Common myeloid progenitor, CD34-positive (primary cell): ENCODE results near the gene ST3GAL5.

Experiments
- CTCF ChIA-PET: fragments of 350-600 bp; sonication (Branson Sonifier 250); formaldehyde crosslinking; loops from one replicate; lab custom pipeline; 2021; ENCODE audit warnings: antibody characterized with exemption; lab: Charles Lee
- POLR2A ChIA-PET: fragments of 350-600 bp; sonication (Branson Sonifier 250); formaldehyde crosslinking; loops from one replicate; lab custom pipeline; 2021; ENCODE audit warnings: antibody characterized with exemption; lab: Charles Lee
- DNase-seq, 3 donors: peaks; one replicate each; pipeline versions ENCODE4 v3.0.0 to v3.0.0-alpha.2; 2013
- H3K27ac ChIP-seq, 2 experiments: 1 replicate in 1 of 2; 2 replicates in 1 of 2; pipeline ENCODE4 v1.7.0; 2013; ENCODE audit warnings: inconsistent platforms in 2 of 2, low read length in 2 of 2, mild to moderate bottlenecking in 2 of 2, low read depth in 1 of 2, moderate library complexity in 1 of 2; ENCODE audit not compliant: severe bottlenecking in 2 of 2, insufficient read depth in 1 of 2, poor library complexity in 1 of 2
- H3K27me3 ChIP-seq, 5 experiments: replicated peaks in 2 of 5; 1 replicate in 3 of 5; 2 replicates in 2 of 5; pipeline versions ENCODE4 v1.6.1 to v1.7.0; 2013; ENCODE audit warnings: low read length in 4 of 5, mild to moderate bottlenecking in 2 of 5, moderate library complexity in 2 of 5, inconsistent platforms in 1 of 5; ENCODE audit not compliant: insufficient read depth in 5 of 5, control insufficient read depth in 4 of 5
- H3K36me3 ChIP-seq, 4 experiments: 1 replicate in 2 of 4; 2 replicates in 2 of 4; pipeline versions ENCODE4 v1.6.1 to v1.7.0; 2013; ENCODE audit warnings: low read length in 3 of 4, control low read depth in 1 of 4, mild to moderate bottlenecking in 1 of 4; ENCODE audit not compliant: control insufficient read depth in 4 of 4, insufficient read depth in 4 of 4
- H3K4me1 ChIP-seq, 4 experiments: 1 replicate in 3 of 4; 2 replicates in 1 of 4; pipeline versions ENCODE4 v1.6.1 to v1.7.1; 2013; ENCODE audit warnings: low read length in 3 of 4, mild to moderate bottlenecking in 3 of 4, control low read depth in 1 of 4, inconsistent platforms in 1 of 4, moderate library complexity in 1 of 4; ENCODE audit not compliant: control insufficient read depth in 4 of 4, insufficient read depth in 4 of 4; ENCODE audit errors: control extremely low read depth in 1 of 4
- H3K4me3 ChIP-seq, 7 experiments: 1 replicate in 4 of 7; 2 replicates in 3 of 7; pipeline versions ENCODE4 v1.5.1 to v1.7.0; 2013; ENCODE audit warnings: mild to moderate bottlenecking in 7 of 7, low read length in 6 of 7, moderate library complexity in 6 of 7, inconsistent platforms in 2 of 7, low read depth in 2 of 7, control low read depth in 1 of 7; ENCODE audit not compliant: insufficient read depth in 4 of 7, control insufficient read depth in 1 of 7; ENCODE audit errors: extremely low read depth in 1 of 7
- H3K9me3 ChIP-seq, 5 experiments: 1 replicate in 4 of 5; 2 replicates in 1 of 5; pipeline versions ENCODE4 v1.6.1 to v1.7.1; 2013; ENCODE audit warnings: low read length in 4 of 5, mild to moderate bottlenecking in 2 of 5, inconsistent platforms in 1 of 5, low read depth in 1 of 5, moderate library complexity in 1 of 5; ENCODE audit not compliant: control insufficient read depth in 4 of 5, insufficient read depth in 2 of 5; ENCODE audit errors: control extremely low read depth in 1 of 5
- WGBS: methylation state at CpG from one replicate; pipeline ENCODE4 v1.1.5; 2013; ENCODE audit not compliant: insufficient coverage; 5-methylcytosine and 5-hydroxymethylcytosine counted together

ST3GAL5 gene

DNA sequence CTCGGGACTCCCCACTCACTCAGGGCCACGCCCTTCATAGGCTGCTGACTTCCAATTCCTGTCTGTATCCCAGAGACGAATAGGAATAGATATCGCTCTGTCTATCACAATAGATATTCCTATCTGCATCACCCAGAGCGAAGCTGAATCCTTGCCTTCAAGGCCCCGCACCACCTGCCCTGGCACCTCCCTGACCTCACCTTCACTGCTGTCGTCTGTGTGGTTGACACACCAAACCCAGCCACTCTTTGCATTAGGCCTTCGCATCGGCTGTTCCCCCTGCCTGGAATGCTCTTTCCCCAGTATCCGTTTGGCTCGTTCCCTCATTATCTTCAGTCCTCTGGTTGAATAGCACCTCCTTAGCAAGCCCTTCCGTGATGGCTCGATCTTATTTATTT is 91.5 kb downstream of the ST3GAL5 start:
- ChIA-PET POLR2A (no interaction called here), CTCF (interaction anchor here (1.0 to 1.8 kb wide), 5 partner anchors 31 to 72 kb away, joined by 3 to 5 read pairs (median 4); no protein-coding TSS in a partner anchor)
- Histone ChIP-seq H3K27ac (no peak overlapping the region), H3K4me3 (no peak overlapping the region), H3K36me3 (no peaks in the 10 kb centered on the region), H3K27me3 (no peaks in the 10 kb centered on the region), H3K4me1 (no peaks in the 10 kb centered on the region), H3K9me3 (peaks cover 0 to 6% (median 2%) of the 10 kb centered on the region in 5 experiments)
- WGBS = 97% methylated on average over 10 of the region's 13 CpGs
- no peak for DNase-seq

DNA sequence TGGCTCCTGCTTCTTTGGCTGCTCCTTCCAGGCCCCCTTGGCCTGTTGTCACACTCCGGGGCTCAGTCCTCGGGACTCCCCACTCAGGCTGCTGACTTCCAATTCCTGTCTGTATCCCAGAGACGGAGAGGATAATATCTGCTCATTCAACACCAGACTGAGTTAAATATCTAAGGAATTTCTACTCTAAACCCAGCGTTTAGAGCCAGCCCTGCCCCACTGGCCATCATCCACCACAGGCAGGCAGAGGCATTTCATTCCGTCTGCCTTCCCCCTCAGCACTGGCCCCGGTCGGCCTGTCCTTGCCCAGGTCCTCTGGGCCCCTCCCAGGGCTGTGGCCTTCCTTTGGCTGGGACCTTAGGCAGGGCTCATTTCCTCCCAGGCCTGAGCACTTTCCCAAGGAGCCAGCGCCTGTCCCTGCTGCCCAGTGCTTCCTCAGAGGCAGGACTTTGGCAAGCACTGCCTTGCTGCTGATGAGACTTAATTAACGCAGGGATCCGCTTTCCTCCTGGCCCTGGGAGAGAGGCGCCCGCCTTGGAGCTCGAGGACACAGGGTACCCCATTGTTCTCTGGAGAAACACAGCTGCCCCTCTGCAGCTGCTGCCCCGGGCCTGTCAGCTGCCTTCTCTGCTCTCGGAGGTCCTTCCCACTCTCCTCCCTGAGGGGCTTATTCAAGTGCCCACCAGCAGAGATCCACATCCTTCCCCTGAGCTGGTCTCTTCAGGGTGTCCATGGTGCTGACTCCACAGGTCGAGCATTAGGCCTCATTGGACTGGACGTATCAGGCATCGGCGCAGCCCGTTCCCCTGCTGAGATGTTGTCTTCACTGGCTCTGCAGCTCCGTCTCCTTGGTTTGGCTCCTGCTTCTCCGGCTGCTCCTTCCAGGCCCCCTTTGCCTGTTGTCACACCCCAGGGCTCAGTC is 92.2 kb downstream of the ST3GAL5 start:
- CTCF ChIA-PET = interaction anchor here (1.0 to 1.8 kb wide), 3 partner anchors 30 to 71 kb away, joined by 3 to 5 read pairs (median 4); no protein-coding TSS in a partner anchor
- WGBS = 94% methylated on average over 18 of the region's 22 CpGs
- no peaks in the 10 kb centered on the region for H3K36me3 ChIP-seq
- no peak overlapping the region for H3K27ac ChIP-seq
- peaks cover 0 to 6% (median 2%) of the 10 kb centered on the region in 5 experiments for H3K9me3 ChIP-seq
- no peak overlapping the region for H3K4me3 ChIP-seq
- H3K4me1 ChIP-seq = no peaks in the 10 kb centered on the region
- peaks cover 0 to 2% (median 0%) of the 10 kb centered on the region in 5 experiments for H3K27me3 ChIP-seq
- POLR2A ChIA-PET = no interaction called here
- no peak for DNase-seq

DNA sequence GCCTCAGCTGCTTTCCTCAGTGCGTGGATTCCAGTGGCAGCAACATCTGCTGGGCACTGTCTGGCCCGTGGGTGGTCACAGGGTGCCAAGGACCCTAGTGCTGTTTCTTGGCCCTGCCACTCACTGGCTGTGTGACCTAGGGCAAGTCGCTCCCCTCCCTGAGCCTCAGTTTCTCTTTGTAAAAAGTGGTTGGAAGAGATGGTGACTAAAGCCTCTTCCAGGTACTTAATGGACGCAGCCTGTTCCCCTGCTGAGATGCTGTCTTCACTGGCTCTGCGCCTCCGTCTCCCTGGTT is 92.8 kb downstream of the ST3GAL5 start:
- ChIA-PET CTCF (interaction anchor here (0.9 to 2.2 kb wide), 6 partner anchors 11 to 156 kb away, joined by 3 to 8 read pairs (median 6); partner anchors contain the start of gene ATOH8), POLR2A (no interaction called here)
- Histone ChIP-seq H3K27ac (no peak overlapping the region), H3K4me1 (peaks cover 0 to 3% (median 0%) of the 10 kb centered on the region in 4 experiments), H3K4me3 (no peak overlapping the region), H3K36me3 (no peaks in the 10 kb centered on the region), H3K9me3 (peaks cover 0 to 3% (median under 1%) of the 10 kb centered on the region in 5 experiments), H3K27me3 (peaks cover 0 to 2% (median 0%) of the 10 kb centered on the region in 5 experiments)
- DNase-seq = no peak
- 95% methylated on average over 6 of the region's 6 CpGs for WGBS

DNA sequence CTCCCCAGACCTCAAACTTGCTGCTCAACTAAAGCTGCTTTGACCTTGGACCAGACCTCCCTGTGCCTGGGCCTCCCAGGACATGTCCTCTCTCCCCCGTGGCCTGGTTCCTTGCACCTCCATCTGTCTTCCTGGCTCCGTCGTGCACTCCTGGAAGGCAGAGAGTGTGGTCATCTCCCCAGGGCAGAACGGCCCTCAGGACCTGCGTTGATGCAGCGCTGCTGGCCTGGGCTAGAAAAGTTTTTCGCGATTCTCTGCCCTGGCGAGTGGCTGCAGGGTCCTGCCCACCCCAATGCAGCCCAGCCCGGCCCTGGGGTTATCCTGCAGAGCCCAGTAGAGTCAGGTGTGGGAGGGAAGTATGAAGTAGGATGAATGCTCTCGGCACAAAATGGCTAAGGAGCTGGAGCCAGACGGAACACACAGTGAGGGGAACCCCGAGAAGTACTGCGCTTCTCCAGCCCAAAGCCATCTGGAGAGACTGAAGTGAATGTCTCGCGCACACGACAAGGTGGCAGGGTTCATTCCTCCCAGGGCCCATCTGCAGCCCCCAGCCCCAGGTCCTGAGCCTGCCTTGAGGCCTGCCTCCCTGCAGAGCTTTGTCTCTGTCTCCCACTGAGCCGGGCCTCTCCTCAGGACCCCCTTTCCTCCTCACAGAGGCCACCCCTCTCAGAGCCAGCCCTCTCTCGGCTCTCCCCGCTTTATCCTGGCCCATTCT is 93.3 kb downstream of the ST3GAL5 start:
- Histone ChIP-seq H3K27ac (no peak overlapping the region), H3K9me3 (no peaks in the 10 kb centered on the region), H3K4me1 (peaks cover 0 to 8% (median 4%) of the 10 kb centered on the region in 4 experiments), H3K27me3 (peaks cover 0 to 2% (median 0%) of the 10 kb centered on the region in 5 experiments), H3K4me3 (no peak overlapping the region), H3K36me3 (no peaks in the 10 kb centered on the region)
- ChIA-PET POLR2A (no interaction called here), CTCF (interaction anchor here (0.7 to 2.2 kb wide), 11 partner anchors 9 to 156 kb away, joined by 3 to 8 read pairs (median 4); partner anchors contain the start of gene ATOH8)
- DNase-seq = no peak
- whole genome bisulfite sequencing = 96% methylated on average over 20 of the region's 20 CpGs

DNA sequence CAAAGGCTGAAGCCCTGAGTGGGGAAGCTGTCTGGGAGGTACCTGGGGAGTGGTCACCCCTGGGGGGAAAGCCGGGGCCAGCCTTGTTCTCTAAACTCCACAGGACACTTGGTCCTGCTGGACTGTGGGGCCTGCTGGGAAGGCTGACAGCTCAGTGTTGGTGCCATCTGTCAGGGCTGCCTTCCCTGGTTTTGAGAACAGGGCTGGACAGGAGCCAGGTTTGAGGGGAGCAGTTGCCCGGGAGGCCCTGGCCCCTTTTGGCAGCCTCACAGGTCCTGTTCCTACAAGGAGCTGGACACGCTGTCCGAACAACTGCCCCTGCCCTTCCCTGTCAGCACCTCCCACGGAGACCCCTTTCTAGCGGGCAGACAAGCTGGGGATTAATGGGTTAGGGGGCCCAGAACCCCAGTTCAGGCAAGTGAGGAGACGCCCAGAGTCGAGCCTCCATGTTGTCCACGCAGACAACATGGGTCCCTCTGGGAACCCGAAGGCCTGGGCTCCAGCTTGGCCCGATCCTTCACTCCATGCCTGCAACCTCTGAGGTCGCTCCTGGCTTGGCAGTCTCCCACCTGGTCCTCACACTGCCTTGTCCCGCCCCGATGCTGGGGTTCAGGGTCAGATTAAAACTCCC is 94.2 kb downstream of the ST3GAL5 start:
- H3K27me3 ChIP-seq = peaks cover 0 to 2% (median 0%) of the 10 kb centered on the region in 5 experiments
- no peaks in the 10 kb centered on the region for H3K9me3 ChIP-seq
- DNase-seq = no peak
- H3K36me3 ChIP-seq = no peaks in the 10 kb centered on the region
- POLR2A ChIA-PET = no interaction called here
- no peak overlapping the region for H3K27ac ChIP-seq
- 91% methylated on average over 13 of the region's 14 CpGs for WGBS
- peaks cover 0 to 17% (median 10%) of the 10 kb centered on the region in 4 experiments for H3K4me1 ChIP-seq
- no peak overlapping the region for H3K4me3 ChIP-seq
- CTCF ChIA-PET = interaction anchor here (0.7 to 2.2 kb wide), 9 partner anchors 9 to 76 kb away, joined by 3 to 8 read pairs (median 4); partner anchors contain the start of gene ATOH8

DNA sequence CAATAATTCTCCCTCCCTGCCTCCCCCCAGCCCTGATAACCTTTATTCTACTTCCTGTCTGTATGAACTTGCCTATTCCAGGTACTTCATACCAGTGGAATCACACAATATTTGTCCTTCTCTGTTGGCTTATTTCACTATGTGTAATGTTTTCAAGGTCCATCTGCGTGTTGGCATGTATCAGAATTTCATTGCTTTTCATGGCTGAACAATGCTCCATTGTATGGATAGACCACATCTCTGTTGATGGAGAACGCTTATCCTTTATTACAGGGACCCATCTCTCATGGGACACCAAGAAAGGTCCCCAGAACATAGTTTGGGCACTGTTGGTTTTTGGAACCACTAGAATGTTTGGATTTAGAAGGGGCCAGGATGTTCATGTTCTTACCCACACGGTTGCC is 94.8 kb downstream of the ST3GAL5 start:
- H3K9me3 ChIP-seq = no peaks in the 10 kb centered on the region
- H3K27me3 ChIP-seq = peaks cover 0 to 2% (median 0%) of the 10 kb centered on the region in 5 experiments
- ChIA-PET CTCF (interaction anchor here (1.0 to 2.2 kb wide), 7 partner anchors 9 to 75 kb away, joined by 3 to 8 read pairs (median 6); partner anchors contain the start of gene ATOH8), POLR2A (no interaction called here)
- H3K36me3 ChIP-seq = no peaks in the 10 kb centered on the region
- H3K27ac ChIP-seq = no peak overlapping the region
- H3K4me3 ChIP-seq = no peak overlapping the region
- DNase-seq = no peak
- peaks cover 0 to 17% (median 10%) of the 10 kb centered on the region in 4 experiments for H3K4me1 ChIP-seq
- WGBS = 91% methylated on average over 2 of the region's 3 CpGs
